Esophagus muscularis mucosa (tissue), 4 donors: Measurements from ENCODE around the gene PTPRQ. TPM values are rescaled to one million over a fixed set of nuclear protein-coding genes. Genes with fewer than 3 reads are reported as not detected.

ENCODE experiments used
- DNase-seq: peaks from one replicate; pipeline ENCODE4 v3.0.0-alpha.2; 2017; ENCODE audit errors: extremely low spot score
- H3K27ac ChIP-seq, 4 donors: fragments of 200-600 bp; sonication (generic); replicated peaks in 1 of 4; 1 replicate in 3 of 4; 2 replicates in 1 of 4; pipeline ENCODE4 v1.5.1; 2016 to 2019; ENCODE audit warnings: mild to moderate bottlenecking in 1 of 4
- H3K27me3 ChIP-seq, 4 donors: fragments of 200-600 bp; sonication (generic); one replicate each; pipeline versions ENCODE4 v1.5.1 to v1.6.0; 2016 to 2019
- H3K36me3 ChIP-seq, 4 donors: fragments of 200-600 bp; sonication (generic); one replicate each; pipeline ENCODE4 v1.5.1; 2016 to 2019
- H3K4me1 ChIP-seq, 4 donors: fragments of 200-600 bp; sonication (generic); one replicate each; pipeline ENCODE4 v1.5.1; 2016 to 2019
- H3K4me3 ChIP-seq, 4 donors: fragments of 200-600 bp; sonication (generic); 1 replicate in 2 of 4; 2 replicates in 2 of 4; pipeline ENCODE4 v1.5.1; 2016 to 2019; ENCODE audit warnings: mild to moderate bottlenecking in 4 of 4, moderate library complexity in 1 of 4
- H3K9me3 ChIP-seq, 4 donors: fragments of 200-600 bp; sonication (generic); 1 replicate in 3 of 4; 2 replicates in 1 of 4; pipeline ENCODE4 v1.5.1; 2016 to 2019
- CTCF ChIP-seq, 3 experiments: fragments of 200-600 bp in 2 of 3; fragments of 450-650 bp in 1 of 3; sonication (generic) in 2 of 3; IDR thresholded peaks; one replicate each; pipeline ENCODE4 v1.5.1; 2017 to 2019; ENCODE audit warnings: antibody characterized with exemption in 3 of 3, mild to moderate bottlenecking in 2 of 3, moderate library complexity in 1 of 3
- EP300 ChIP-seq: sonication (generic); formaldehyde crosslinking; IDR thresholded peaks from one replicate; pipeline ENCODE4 v1.6.1; 2017; ENCODE audit warnings: antibody characterized with exemption
- POLR2A ChIP-seq: fragments of 450-650 bp; IDR thresholded peaks from one replicate; pipeline ENCODE4 v1.6.1; 2017; ENCODE audit warnings: antibody characterized with exemption, moderate library complexity, mild to moderate bottlenecking, low read depth
- POLR2AphosphoS5 ChIP-seq, 2 donors: sonication (generic); formaldehyde crosslinking; IDR thresholded peaks; one replicate each; pipeline ENCODE4 v1.6.1; 2017; ENCODE audit warnings: antibody characterized with exemption in 2 of 2
- WGBS: methylation state at CpG from one replicate; pipeline ENCODE4 v1.1.5; 2018; 5-methylcytosine and 5-hydroxymethylcytosine counted together
- intact Hi-C: fragments of 100-400 bp; cut with DNase I; formaldehyde crosslinking; loops from one replicate; pipeline ENCODE4 v1.15.1; 2023
- total RNA-seq, 4 donors: library from RNA; depleted of rRNA; stranded (reverse); fragments of >200 nt; gene quantifications; one replicate each; pipeline versions ENCODE4 v1.1.0 to v1.2.1, GENCODE V29; 2016

The PTPRQ gene
- total RNA-seq, 4 donors from 2014 or later, result 2.0 to 13.7 (median 4.6) TPM

GRCh38 chr12:80513211-80513610 is 69.2 kb downstream of the PTPRQ start:
- 60% methylated on average over 18 of the region's 18 CpGs for WGBS
- no peak overlapping the region for H3K4me3 ChIP-seq
- intact Hi-C loops, result no loop called here
- no peaks in the 10 kb centered on the region for H3K27me3 ChIP-seq
- H3K27ac ChIP-seq, result no peak overlapping the region
- TF ChIP-seq EP300 (no peak), POLR2A (no peak), POLR2AphosphoS5 (IDR thresholded peaks at IDR 0.05) (no peak), CTCF (IDR thresholded peaks at IDR 0.05) (no peak)
- peaks cover 0 to 11% (median 0%) of the 10 kb centered on the region in 4 donors for H3K4me1 ChIP-seq
- H3K36me3 ChIP-seq, result no peaks in the 10 kb centered on the region
- peaks cover 0 to 6% (median under 1%) of the 10 kb centered on the region in 4 donors for H3K9me3 ChIP-seq
- no peak for DNase-seq

- TF ChIP-seq EP300 (no peak), CTCF (IDR thresholded peaks at IDR 0.05) (no peak), POLR2AphosphoS5 (IDR thresholded peaks at IDR 0.05) (no peak), POLR2A (no peak)
- Histone ChIP-seq H3K4me1 (no peaks in the 10 kb centered on the region), H3K27ac (no peak overlapping the region), H3K36me3 (no peaks in the 10 kb centered on the region), H3K9me3 (peaks cover 0 to 6% (median 3%) of the 10 kb centered on the region in 4 donors), H3K4me3 (no peak overlapping the region), H3K27me3 (no peaks in the 10 kb centered on the region)
- DNase-seq, result no peak
- WGBS, result 96% methylated on average over 2 of the region's 2 CpGs
- intact Hi-C loops, result no loop called here
Measured at GRCh38 chr12:80517655-80518054, 73.6 kb downstream of the PTPRQ start.

GRCh38 chr12:80531646-80532045 is 87.6 kb downstream of the PTPRQ start:
- H3K27ac ChIP-seq, result no peak overlapping the region
- H3K36me3 ChIP-seq, result no peaks in the 10 kb centered on the region
- no peaks in the 10 kb centered on the region for H3K4me1 ChIP-seq
- no peak for TF ChIP-seq CTCF (IDR thresholded peaks at IDR 0.05)
- no peak for TF ChIP-seq POLR2A
- TF ChIP-seq EP300, result no peak
- TF ChIP-seq POLR2AphosphoS5 (IDR thresholded peaks at IDR 0.05), result no peak
- no peak for DNase-seq
- intact Hi-C loops, result no loop called here
- no peaks in the 10 kb centered on the region for H3K9me3 ChIP-seq
- H3K4me3 ChIP-seq, result no peak overlapping the region
- no peaks in the 10 kb centered on the region for H3K27me3 ChIP-seq

GRCh38 chr12:80539029-80539428 is 95.0 kb downstream of the PTPRQ start:
- 69% methylated on average over 2 of the region's 2 CpGs for WGBS
- H3K36me3 ChIP-seq, result no peaks in the 10 kb centered on the region
- H3K9me3 ChIP-seq, result no peaks in the 10 kb centered on the region
- no peaks in the 10 kb centered on the region for H3K27me3 ChIP-seq
- DNase-seq, result no peak
- no peaks in the 10 kb centered on the region for H3K4me1 ChIP-seq
- no peak overlapping the region for H3K27ac ChIP-seq
- no peak overlapping the region for H3K4me3 ChIP-seq
- TF ChIP-seq CTCF (IDR thresholded peaks at IDR 0.05) (no peak), POLR2AphosphoS5 (IDR thresholded peaks at IDR 0.05) (no peak), POLR2A (no peak), EP300 (no peak)
- intact Hi-C loops, result no loop called here

GRCh38 chr12:80549298-80549697 is 105.3 kb downstream of the PTPRQ start:
- intact Hi-C loops, result no loop called here
- H3K9me3 ChIP-seq, result no peaks in the 10 kb centered on the region
- H3K4me3 ChIP-seq, result no peak overlapping the region
- WGBS, result 62% methylated on average over 3 of the region's 3 CpGs
- DNase-seq, result no peak
- no peaks in the 10 kb centered on the region for H3K27me3 ChIP-seq
- H3K27ac ChIP-seq, result no peak overlapping the region
- H3K4me1 ChIP-seq, result peaks cover 0 to 22% (median 19%) of the 10 kb centered on the region in 4 donors
- no peak for TF ChIP-seq EP300
- TF ChIP-seq POLR2AphosphoS5 (IDR thresholded peaks at IDR 0.05), result no peak
- TF ChIP-seq POLR2A, result no peak
- no peak for TF ChIP-seq CTCF (IDR thresholded peaks at IDR 0.05)
- no peaks in the 10 kb centered on the region for H3K36me3 ChIP-seq
